RWPE1 (cell line): ENCODE measurements around the gene AGO1.
"Not testable (repeated sequence)": the region's sequence is repeated elsewhere in the genome, so short reads cannot be mapped to it uniquely, and the experiment has no call there.

Source experiments
- CTCF ChIA-PET: fragments of 350-600 bp; sonication (Branson Sonifier 250); formaldehyde crosslinking; extraction: SDS; loops from one replicate; lab custom pipeline; 2021; lab: Yijun Ruan, JAX
- POLR2A ChIA-PET: fragments of 400-600 bp; formaldehyde crosslinking; extraction: SDS; loops from one replicate; lab custom pipeline; 2020; ENCODE audit warnings: antibody characterized with exemption; ENCODE audit not compliant: low non-redundant PET; lab: Yijun Ruan, JAX
- DNase-seq: peaks from one replicate; pipeline ENCODE4 v3.0.0; 2012; ENCODE audit warnings: low spot score
- H3K27ac ChIP-seq: fragments of 450-650 bp; 2 replicates; pipeline ENCODE4 v1.5.1; 2017
- CTCF ChIP-seq: fragments of 450-650 bp; conservative IDR thresholded peaks from 2 replicates; pipeline ENCODE4 v1.5.1; 2017; ENCODE audit warnings: low read depth, mild to moderate bottlenecking

AGO1 gene

GRCh38 chr1:35863881-35864625 is 19.0 kb upstream of the AGO1 start:
- no peak for DNase-seq
- no peak overlapping the region for H3K27ac ChIP-seq
- CTCF ChIA-PET, result interaction anchor here (0.6 kb wide), 1 partner anchor 1850 kb away, joined by 3 read pairs; no protein-coding TSS in a partner anchor
- POLR2A ChIA-PET, result no interaction called here
- TF ChIP-seq CTCF, result no peak

- H3K27ac ChIP-seq, result no peak overlapping the region
- ChIA-PET CTCF (interaction anchor here (0.6 kb wide), 1 partner anchor 16 kb away, joined by 3 read pairs; no protein-coding TSS in a partner anchor), POLR2A (no interaction called here)
These were observed 18.2 kb upstream of the AGO1 start for GRCh38 chr1:35864813-35865212.

GRCh38 chr1:35866991-35867390 is 16.0 kb upstream of the AGO1 start:
- ChIA-PET POLR2A (no interaction called here), CTCF (interaction anchor here (0.7 kb wide), 1 partner anchor 282 kb away, joined by 3 read pairs; the partner anchor contains the start of gene TRAPPC3)
- no peak for TF ChIP-seq CTCF
- DNase-seq, result no peak
- no peak overlapping the region for H3K27ac ChIP-seq

More at GRCh38 chr1:35864813-35865212, 18.2 kb upstream of the AGO1 start:
- DNase-seq, result no peak
- TF ChIP-seq CTCF, result no peak

- H3K27ac ChIP-seq, DNase-seq, POLR2A ChIA-PET, CTCF ChIA-PET: not testable (repeated sequence)
These were observed 13.6 kb upstream of the AGO1 start for GRCh38 chr1:35869245-35869950.

GRCh38 chr1:35870651-35871309 is 12.2 kb upstream of the AGO1 start:
- ChIA-PET POLR2A (no interaction called here), CTCF (no interaction called here)
- DNase-seq, result no peak
- no peak for TF ChIP-seq CTCF
- H3K27ac ChIP-seq, result no peak overlapping the region

GRCh38 chr1:35873243-35873750 is 9.7 kb upstream of the AGO1 start:
- CTCF ChIA-PET, result interaction anchor here (0.6 kb wide), 1 partner anchor 1589 kb away, joined by 3 read pairs; no protein-coding TSS in a partner anchor
- no peak for TF ChIP-seq CTCF
- DNase-seq, result no peak
- POLR2A ChIA-PET, result no interaction called here
- H3K27ac ChIP-seq, result no peak overlapping the region

GRCh38 chr1:35874115-35874514 is 8.9 kb upstream of the AGO1 start:
- POLR2A ChIA-PET, H3K27ac ChIP-seq, DNase-seq: not testable (repeated sequence)
- CTCF ChIA-PET, result interaction anchor here (0.6 kb wide), 1 partner anchor 1588 kb away, joined by 3 read pairs; no protein-coding TSS in a partner anchor
